Loucy (cell line): ENCODE data around the gene ATXN7L1.

Experiments used
- H2AFZ ChIP-seq: fragments of 200-600 bp; sonication (generic); 2 replicates; pipeline ENCODE4 v1.6.0; 2016; ENCODE audit warnings: antibody characterized with exemption, mild to moderate bottlenecking, low read length, moderate library complexity
- H3F3A ChIP-seq: fragments of 200-600 bp; 2 replicates; pipeline ENCODE4 v1.6.0; 2016; ENCODE audit warnings: antibody characterized with exemption, low read depth, mild to moderate bottlenecking
- H3K27me3 ChIP-seq: fragments of 200-600 bp; sonication (generic); 2 replicates; pipeline ENCODE4 v1.6.1; 2014; ENCODE audit warnings: low read length, mild to moderate bottlenecking; ENCODE audit not compliant: insufficient read depth, poor library complexity, severe bottlenecking
- H3K36me3 ChIP-seq: fragments of 200-600 bp; sonication (generic); 2 replicates; pipeline ENCODE4 v1.6.1; 2016; ENCODE audit warnings: low read length; ENCODE audit not compliant: insufficient read depth
- H3K4me1 ChIP-seq: fragments of 200-600 bp; sonication (generic); 2 replicates; pipeline ENCODE4 v1.5.1; 2014; ENCODE audit warnings: low read length, mild to moderate bottlenecking; ENCODE audit not compliant: insufficient read depth, poor library complexity, severe bottlenecking
- H3K4me2 ChIP-seq: fragments of 200-600 bp; sonication (generic); 2 replicates; pipeline ENCODE4 v1.6.0; 2014; ENCODE audit warnings: antibody characterized with exemption, low read length, low read depth, mild to moderate bottlenecking; ENCODE audit not compliant: poor library complexity, severe bottlenecking
- H3K4me3 ChIP-seq: fragments of 200-600 bp; sonication (generic); 2 replicates; pipeline ENCODE4 v1.5.1; 2014; ENCODE audit warnings: low read length, mild to moderate bottlenecking, mixed read lengths; ENCODE audit not compliant: poor library complexity, severe bottlenecking
- H3K79me2 ChIP-seq: fragments of 200-600 bp; sonication (generic); 2 replicates; pipeline ENCODE4 v1.6.1; 2014; ENCODE audit warnings: low read length; ENCODE audit not compliant: insufficient read depth
- H3K9ac ChIP-seq: fragments of 200-600 bp; sonication (generic); 2 replicates; pipeline ENCODE4 v1.6.0; 2014; ENCODE audit warnings: mild to moderate bottlenecking, low read depth, low read length, moderate library complexity; ENCODE audit not compliant: poor library complexity, severe bottlenecking
- H3K9me2 ChIP-seq: fragments of 200-600 bp; sonication (generic); replicated peaks from 2 replicates; pipeline ENCODE4 v1.6.1; 2016; ENCODE audit warnings: low read depth, low read length, mixed read lengths
- H3K9me3 ChIP-seq: fragments of 200-600 bp; sonication (generic); 2 replicates; pipeline ENCODE4 v1.6.1; 2014; ENCODE audit warnings: mild to moderate bottlenecking, antibody characterized with exemption, low read length, low read depth; ENCODE audit not compliant: insufficient read depth
- H4K20me1 ChIP-seq: fragments of 200-600 bp; sonication (generic); 2 replicates; pipeline ENCODE4 v1.6.0; 2014; ENCODE audit warnings: antibody characterized with exemption, low read length, mild to moderate bottlenecking; ENCODE audit not compliant: insufficient read depth, poor library complexity, severe bottlenecking
- EZH2phosphoT487 ChIP-seq: fragments of 200-600 bp; IDR thresholded peaks from 2 replicates; pipeline ENCODE4 v1.6.1; 2018; ENCODE audit warnings: antibody characterized with exemption, mild to moderate bottlenecking, moderate library complexity, borderline replicate concordance
- TF ChIP-seq, protein P1 (sequence below): fragments of 200-600 bp; sonication (generic); conservative IDR thresholded peaks from 2 replicates; pipeline ENCODE4 v1.5.1; 2014; ENCODE audit warnings: mild to moderate bottlenecking, antibody characterized with exemption, low read length

Gene ATXN7L1

DNA sequence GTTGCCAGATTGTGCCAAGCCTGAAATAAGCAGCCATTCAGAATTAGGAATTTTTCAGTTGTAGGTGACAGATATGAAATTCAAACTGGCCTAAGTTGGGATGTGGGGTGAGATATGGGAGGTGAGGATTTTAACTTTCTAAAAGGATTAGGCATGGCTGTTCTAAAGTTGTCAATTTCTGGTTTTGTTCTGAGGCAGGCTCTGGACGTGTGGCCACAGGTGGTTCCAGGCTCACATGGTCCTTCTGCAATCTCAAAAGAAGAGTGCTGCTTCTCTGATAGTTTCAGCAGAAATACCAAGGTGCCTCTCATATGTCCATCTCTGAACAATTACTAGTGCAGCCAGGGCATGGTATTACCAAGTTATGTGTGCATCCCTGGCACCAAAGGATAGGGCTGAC, 316.5 kb downstream of the ATXN7L1 start:
- Histone ChIP-seq H3K9ac (no peak overlapping the region), H2AFZ (no peak overlapping the region), H3K27me3 (no peaks in the 10 kb centered on the region), H4K20me1 (no peaks in the 10 kb centered on the region), H3K4me3 (no peak overlapping the region), H3F3A (no peaks in the 10 kb centered on the region), H3K4me2 (no peak overlapping the region), H3K79me2 (no peaks in the 10 kb centered on the region), H3K36me3 (peaks cover 55% of the 10 kb centered on the region; the same call in 1 of the 2 replicates), H3K9me2 (no peaks in the 10 kb centered on the region), H3K4me1 (no peaks in the 10 kb centered on the region), H3K9me3 (no peaks in the 10 kb centered on the region)
- TF ChIP-seq, protein P1, sequence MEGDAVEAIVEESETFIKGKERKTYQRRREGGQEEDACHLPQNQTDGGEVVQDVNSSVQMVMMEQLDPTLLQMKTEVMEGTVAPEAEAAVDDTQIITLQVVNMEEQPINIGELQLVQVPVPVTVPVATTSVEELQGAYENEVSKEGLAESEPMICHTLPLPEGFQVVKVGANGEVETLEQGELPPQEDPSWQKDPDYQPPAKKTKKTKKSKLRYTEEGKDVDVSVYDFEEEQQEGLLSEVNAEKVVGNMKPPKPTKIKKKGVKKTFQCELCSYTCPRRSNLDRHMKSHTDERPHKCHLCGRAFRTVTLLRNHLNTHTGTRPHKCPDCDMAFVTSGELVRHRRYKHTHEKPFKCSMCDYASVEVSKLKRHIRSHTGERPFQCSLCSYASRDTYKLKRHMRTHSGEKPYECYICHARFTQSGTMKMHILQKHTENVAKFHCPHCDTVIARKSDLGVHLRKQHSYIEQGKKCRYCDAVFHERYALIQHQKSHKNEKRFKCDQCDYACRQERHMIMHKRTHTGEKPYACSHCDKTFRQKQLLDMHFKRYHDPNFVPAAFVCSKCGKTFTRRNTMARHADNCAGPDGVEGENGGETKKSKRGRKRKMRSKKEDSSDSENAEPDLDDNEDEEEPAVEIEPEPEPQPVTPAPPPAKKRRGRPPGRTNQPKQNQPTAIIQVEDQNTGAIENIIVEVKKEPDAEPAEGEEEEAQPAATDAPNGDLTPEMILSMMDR: no peak
- TF ChIP-seq EZH2phosphoT487: no peak
